ENCODE data around the gene HORMAD2. TPM values are rescaled to one million over a fixed set of nuclear protein-coding genes. Genes with fewer than 3 reads are reported as not detected.

Gene HORMAD2
- total and polyA plus RNA-seq, 9 of the 15 experiments (the other 6 are each of a cell fraction or from before 2014, with no cell fraction given), result not detected

GRCh38 chr22:30046716-30047363 is 33.4 kb upstream of the HORMAD2 start (continued):
- no peak for TF ChIP-seq ZBTB43 (CRISPR knock-in tag; IDR thresholded peaks at IDR 0.05)
- TF ChIP-seq ZNF134 (CRISPR knock-in tag; conservative IDR thresholded peaks at IDR 0.05), result no peak
- no peak for TF ChIP-seq ETV1 (tag; conservative IDR thresholded peaks at IDR 0.05; ENCODE audit: low read depth)

- Histone ChIP-seq H3K27me3 (ENCODE audit: control insufficient read depth in 2 of 2, insufficient read depth in 2 of 2, low read length in 2 of 2) (peaks cover 4 to 11% of the 10 kb centered on the region in 2 experiments; a peak in 4 of 5 replicates), H3K4me3 (no peak overlapping the region), H2AFZ (ENCODE audit: low read depth, low read length) (peak overlapping the region; percentile 79), H3K9me1 (ENCODE audit: control insufficient read depth, insufficient read depth, low read length) (no peaks in the 10 kb centered on the region), H3K36me3 (ENCODE audit: control insufficient read depth, insufficient read depth, low read length) (no peaks in the 10 kb centered on the region), H4K20me1 (replicated peaks; ENCODE audit: control insufficient read depth, insufficient read depth, low read length) (no peaks in the 10 kb centered on the region; the same call in 1 of the 2 replicates), H3K4me1 (replicated peaks in 1 of 2; ENCODE audit: control insufficient read depth in 2 of 2, insufficient read depth in 2 of 2, low read length in 2 of 2) (no peaks in the 10 kb centered on the region; a peak in 1 of 5 replicates), H3K27ac (ENCODE audit: extremely low read depth, low read depth, low read length) (no peak overlapping the region), H3K79me2 (ENCODE audit: control insufficient read depth, insufficient read depth, low read length) (no peaks in the 10 kb centered on the region), H3K4me2 (ENCODE audit: insufficient read depth, low read length) (peak overlapping the region; percentile 37), H3K9ac (ENCODE audit: insufficient read depth in 1 of 2, low read depth in 2 of 2, low read length in 2 of 2) (no peak overlapping the region), H3K9me3 (replicated peaks; ENCODE audit: control insufficient read depth, insufficient read depth, low read depth, low read length) (no peaks in the 10 kb centered on the region)
- intact Hi-C loops (cut with micrococcal nuclease), result no loop called here
- ChIA-PET POLR2A (interaction anchor here (0.6 to 1.4 kb wide), 5 partner anchors 18 to 332 kb away, joined by 3 to 4 read pairs (median 3); no protein-coding TSS in a partner anchor), CTCF (ENCODE audit: low intra/inter-chr PET ratio) (no interaction called here)
- in situ Hi-C loops (cut with MboI), result no loop called here
- DNase-seq (ENCODE audit: extremely low read depth in 1 of 4, low spot score in 3 of 4), result peak in 3 of 4 experiments; percentile 10 to 62 (median 25)
- peak; percentile 83 for ATAC-seq
- no TSS peak for BruUV-seq (replicated peaks)
- no peak for FAIRE-seq
- 13% methylated on average over 2 of the region's 3 CpGs for WGBS (ENCODE audit: insufficient coverage, low coverage, missing lambda C conversion rate)
- TF ChIP-seq POLR2A (conservative IDR thresholded peaks at IDR 0.05) (no peak), THRA (IDR thresholded peaks at IDR 0.05) (no peak), EWSR1 (IDR thresholded peaks at IDR 0.05; ENCODE audit: borderline replicate concordance, low read depth, partially characterized antibody) (no peak), GABPB1 (CRISPR knock-in tag; IDR thresholded peaks at IDR 0.05) (peak; percentile 70), IRF2 (CRISPR knock-in tag; IDR thresholded peaks at IDR 0.05) (no peak), HNRNPLL (IDR thresholded peaks at IDR 0.05; ENCODE audit: low read depth, low read length, poor library complexity, severe bottlenecking) (no peak), DDX20 (tag; IDR thresholded peaks at IDR 0.05; ENCODE audit: low read depth) (no peak), ZNF584 (CRISPR knock-in tag; IDR thresholded peaks at IDR 0.05; ENCODE audit: low read depth) (0 out of 2 replicates have a peak, but pooled peaks have one; percentile 50), ZBTB11 (CRISPR knock-in tag; IDR thresholded peaks at IDR 0.05) (peak in 1 of 3 experiments; percentile 64; a peak in 1 of 6 replicates)
Measured at GRCh38 chr22:30047364-30047738, 32.9 kb upstream of the HORMAD2 start.
